ENCODE results near the gene GPR162. TPM values are rescaled to one million over a fixed set of nuclear protein-coding genes. Genes with fewer than 3 reads are reported as not detected.
A peak's percentile ranks its signal among the peaks of the same experiment; 100 is the strongest.

GPR162 gene
- total and polyA plus RNA-seq, 2 experiments from 2014 or later, result 2.3 TPM

- Histone ChIP-seq H2AFZ (no peak overlapping the region), H3K4me1 (ENCODE audit: insufficient read depth) (peaks cover 32% of the 10 kb centered on the region), H3K36me3 (replicated peaks; ENCODE audit: insufficient read depth, low read depth) (no peaks in the 10 kb centered on the region), H4K20me1 (ENCODE audit: insufficient read depth, poor library complexity, severe bottlenecking) (no peaks in the 10 kb centered on the region), H3K27me3 (no peaks in the 10 kb centered on the region), H3K27ac (peak overlapping the region; percentile 39), H3K79me2 (no peaks in the 10 kb centered on the region), H3K4me3 (no peak overlapping the region), H3K9me3 (ENCODE audit: low read depth) (no peaks in the 10 kb centered on the region), H3K9me2 (replicated peaks; ENCODE audit: insufficient read depth) (no peaks in the 10 kb centered on the region), H3K4me2 (peak overlapping the region; percentile 89)
- no peak for TF ChIP-seq EZH2phosphoT487 (IDR thresholded peaks at IDR 0.05; ENCODE audit: low read depth, severe bottlenecking, unreplicated experiment)
- TF ChIP-seq EZH2 (IDR thresholded peaks at IDR 0.05; ENCODE audit: borderline replicate concordance), result no peak
- TF ChIP-seq CTCF (IDR thresholded peaks at IDR 0.05; ENCODE audit: poor library complexity), result no peak
- WGBS (ENCODE audit: low lambda C conversion rate, missing lambda C conversion rate), result 80% methylated on average over 6 of the region's 6 CpGs
- peak; percentile 33 for DNase-seq (ENCODE audit: low spot score)
These were observed 41.8 kb upstream of the GPR162 start for GRCh38 chr12:6779708-6780432.

- Histone ChIP-seq H3K27me3 (no peaks in the 10 kb centered on the region), H3K27ac (no peak overlapping the region), H3K4me3 (no peak overlapping the region), H3K4me1 (ENCODE audit: insufficient read depth) (peaks cover 26% of the 10 kb centered on the region), H3K9me2 (replicated peaks; ENCODE audit: insufficient read depth) (no peaks in the 10 kb centered on the region), H4K20me1 (ENCODE audit: insufficient read depth, poor library complexity, severe bottlenecking) (no peaks in the 10 kb centered on the region), H3K4me2 (no peak overlapping the region), H3K79me2 (no peaks in the 10 kb centered on the region), H3K9me3 (ENCODE audit: low read depth) (no peaks in the 10 kb centered on the region), H2AFZ (no peak overlapping the region), H3K36me3 (replicated peaks; ENCODE audit: insufficient read depth, low read depth) (no peaks in the 10 kb centered on the region)
- peak; percentile 3 for DNase-seq (ENCODE audit: low spot score)
- TF ChIP-seq EZH2 (IDR thresholded peaks at IDR 0.05; ENCODE audit: borderline replicate concordance) (no peak), EZH2phosphoT487 (IDR thresholded peaks at IDR 0.05; ENCODE audit: low read depth, severe bottlenecking, unreplicated experiment) (no peak), CTCF (IDR thresholded peaks at IDR 0.05; ENCODE audit: poor library complexity) (no peak)
- 90% methylated on average over 6 of the region's 6 CpGs for WGBS (ENCODE audit: low lambda C conversion rate, missing lambda C conversion rate)
These were observed 41.0 kb upstream of the GPR162 start for GRCh38 chr12:6780573-6780972.

- no peaks in the 10 kb centered on the region for H4K20me1 ChIP-seq (ENCODE audit: insufficient read depth, poor library complexity, severe bottlenecking)
- peaks cover 16% of the 10 kb centered on the region for H3K4me1 ChIP-seq (ENCODE audit: insufficient read depth)
- no peaks in the 10 kb centered on the region for H3K36me3 ChIP-seq (replicated peaks; ENCODE audit: insufficient read depth, low read depth)
- no peak for TF ChIP-seq EZH2phosphoT487 (IDR thresholded peaks at IDR 0.05; ENCODE audit: low read depth, severe bottlenecking, unreplicated experiment)
- TF ChIP-seq EZH2 (IDR thresholded peaks at IDR 0.05; ENCODE audit: borderline replicate concordance), result no peak
- no peak for TF ChIP-seq CTCF (IDR thresholded peaks at IDR 0.05; ENCODE audit: poor library complexity)
- H3K4me2 ChIP-seq, result no peak overlapping the region
- H2AFZ ChIP-seq, result no peak overlapping the region
- no peaks in the 10 kb centered on the region for H3K9me2 ChIP-seq (replicated peaks; ENCODE audit: insufficient read depth)
- H3K27ac ChIP-seq, result no peak overlapping the region
- 73% methylated on average over 6 of the region's 6 CpGs for WGBS (ENCODE audit: low lambda C conversion rate, missing lambda C conversion rate)
- no peak for DNase-seq (ENCODE audit: low spot score)
- H3K9me3 ChIP-seq (ENCODE audit: low read depth), result no peaks in the 10 kb centered on the region
- H3K79me2 ChIP-seq, result no peaks in the 10 kb centered on the region
- H3K27me3 ChIP-seq, result no peaks in the 10 kb centered on the region
- H3K4me3 ChIP-seq, result no peak overlapping the region
These were observed 39.5 kb upstream of the GPR162 start for GRCh38 chr12:6782119-6782518.

All from hepatocyte (in vitro differentiated cells).